K562 (cell line): ENCODE data around the gene PRDX2. TPM values are rescaled to one million over a fixed set of nuclear protein-coding genes. Genes with fewer than 3 reads are reported as not detected.

Source experiments
- ARID2 ChIP-seq: fragments of 450-650 bp; IDR thresholded peaks from 2 replicates; pipeline ENCODE4 v1.6.1; 2017; ENCODE audit warnings: antibody characterized with exemption, mild to moderate bottlenecking
- BDP1 ChIP-seq: IDR thresholded peaks from 3 replicates; pipeline ENCODE4 v1.6.1; 2011; ENCODE audit not compliant: insufficient read length, insufficient read depth
- BHLHE40 ChIP-seq: IDR thresholded peaks from 2 replicates; pipeline ENCODE4 v1.6.1; 2011; ENCODE audit warnings: low read length, improper control_type of control experiment
- CAMTA2 ChIP-seq: fragments of 250-450 bp; sonication (Bioruptor Pico); conservative IDR thresholded peaks from 2 replicates; pipeline ENCODE4 v1.5.1; 2022
- CGGBP1 ChIP-seq: fragments of 250-450 bp; sonication (Bioruptor Pico); IDR thresholded peaks from 2 replicates; pipeline ENCODE4 v1.9.0; 2021; ENCODE audit warnings: mild to moderate bottlenecking
- ETV1 ChIP-seq: fragments of 450-650 bp; conservative IDR thresholded peaks from 2 replicates; pipeline ENCODE4 v1.6.1; 2016; ENCODE audit warnings: missing genetic modification characterization, control low read depth, low read depth, missing compliant biosample characterization
- GTF2A2 ChIP-seq: IDR thresholded peaks from 2 replicates; pipeline ENCODE4 v1.6.1; 2016; ENCODE audit warnings: mild to moderate bottlenecking, missing genetic modification characterization, missing compliant biosample characterization
- MXD1 ChIP-seq: fragments of 250-450 bp; sonication (Bioruptor Pico); IDR thresholded peaks from 2 replicates; pipeline ENCODE4 v1.8.0; 2021; ENCODE audit warnings: borderline replicate concordance, mild to moderate bottlenecking, moderate library complexity; ENCODE audit not compliant: poor library complexity, severe bottlenecking
- NONO ChIP-seq, 2 experiments: fragments of 200-400 bp in 1 of 2; fragments of 450-650 bp in 1 of 2; formaldehyde crosslinking in 1 of 2; IDR thresholded peaks; 2 replicates each; pipeline ENCODE4 v1.6.1; 2017; ENCODE audit warnings: low read depth in 2 of 2, mild to moderate bottlenecking in 2 of 2, moderate library complexity in 2 of 2, low read length in 1 of 2
- PHF20 ChIP-seq: fragments of 450-650 bp; IDR thresholded peaks from 2 replicates; pipeline ENCODE4 v1.6.1; 2018; ENCODE audit not compliant: partially characterized antibody
- RBM25 ChIP-seq: fragments of 200-400 bp; formaldehyde crosslinking; IDR thresholded peaks from 2 replicates; pipeline ENCODE4 v1.6.1; 2018; ENCODE audit warnings: low read length, low read depth, moderate library complexity; ENCODE audit not compliant: severe bottlenecking
- RFX7 ChIP-seq: fragments of 250-450 bp; sonication (Bioruptor Pico); IDR thresholded peaks from 2 replicates; pipeline ENCODE4 v1.5.1; 2021; ENCODE audit warnings: mild to moderate bottlenecking
- RNF2 ChIP-seq: sonication (generic); IDR thresholded peaks from 2 replicates; pipeline ENCODE4 v1.6.1; 2016
- SAFB ChIP-seq: fragments of 200-400 bp; formaldehyde crosslinking; IDR thresholded peaks from 2 replicates; pipeline ENCODE4 v1.6.1; 2017; ENCODE audit warnings: low read depth, low read length, borderline replicate concordance
- SETDB1 ChIP-seq: IDR thresholded peaks from one replicate; pipeline ENCODE4 v1.6.1; 2012; ENCODE audit warnings: low read length, control low read depth, inconsistent platforms
- STAT5B ChIP-seq: fragments of 250-450 bp; sonication (Bioruptor Pico); IDR thresholded peaks from 2 replicates; pipeline ENCODE4 v1.8.0; 2021; ENCODE audit warnings: mild to moderate bottlenecking, inconsistent platforms
- TAL1 ChIP-seq: fragments of 450-650 bp; IDR thresholded peaks from 2 replicates; pipeline ENCODE4 v1.6.1; 2016; ENCODE audit warnings: mild to moderate bottlenecking
- TBL1XR1 ChIP-seq, 2 experiments: IDR thresholded peaks; 2 replicates each; pipeline ENCODE4 v1.6.1; 2012; ENCODE audit warnings: improper control_type of control experiment in 2 of 2, low read length in 2 of 2, mild to moderate bottlenecking in 1 of 2
- WHSC1 ChIP-seq: IDR thresholded peaks from one replicate; pipeline ENCODE4 v1.6.1; 2012; ENCODE audit warnings: low read length, control low read depth, inconsistent platforms
- ZBTB11 ChIP-seq, 3 experiments: fragments of 200-800 bp in 1 of 3; fragments of 250-450 bp in 1 of 3; fragments of 450-650 bp in 1 of 3; sonication (Bioruptor Pico) in 1 of 3; sonication (Bioruptor generic) in 1 of 3; formaldehyde crosslinking in 1 of 3; IDR thresholded peaks; 2 replicates each; pipeline versions ENCODE4 v1.6.1 to v1.8.0; 2016 to 2022; ENCODE audit warnings: mild to moderate bottlenecking in 2 of 3, missing genetic modification characterization in 2 of 3, missing compliant biosample characterization in 1 of 3, moderate library complexity in 1 of 3
- ZBTB26 ChIP-seq: fragments of 450-650 bp; formaldehyde crosslinking; IDR thresholded peaks from 2 replicates; pipeline ENCODE4 v1.4.0; 2022; ENCODE audit warnings: missing genetic modification characterization
- ZNF395 ChIP-seq: fragments of 200-800 bp; sonication (Bioruptor generic); IDR thresholded peaks from 2 replicates; pipeline ENCODE4 v1.6.1; 2017; ENCODE audit warnings: missing genetic modification characterization, missing compliant biosample characterization
- ZNF583 ChIP-seq: fragments of 250-450 bp; sonication (Bioruptor Pico); IDR thresholded peaks from 2 replicates; pipeline ENCODE4 v1.4.0; 2020
- polyA plus RNA-seq, 8 experiments: library from polyadenylated mRNA; depleted of rRNA in 4 of 8; stranded (reverse) in 5 of 8; unstranded in 3 of 8; fragments of >200 nt; fragmentation: Nextera tagmentation in 2 of 8; fragmentation: Illumina TruSeq in 1 of 8; extraction: Ambion mirVana in 2 of 8; extraction: Trizol in 1 of 8; gene quantifications; 2 replicates each; pipeline versions ENCODE4 v1.2.1 to v1.2.3, GENCODE V29; 2011 to 2014; ENCODE audit warnings: inconsistent platforms in 1 of 8, missing spikeins in 1 of 8
- total RNA-seq, 7 experiments: library from RNA; depleted of rRNA in 6 of 7; stranded (reverse); fragments of >200 nt in 6 of 7; fragmentation: Illumina TruSeq in 2 of 7; extraction: Trizol in 2 of 7; gene quantifications; 2 replicates each; pipeline versions ENCODE4 v1.2.1 to v1.2.3, GENCODE V29; 2011 to 2021; ENCODE audit warnings: low replicate concordance in 1 of 7

The PRDX2 gene
- total and polyA plus RNA-seq, 9 of the 15 experiments (the other 6 are each of a cell fraction or from before 2014, with no cell fraction given), result 206 to 1,183 (median 415) TPM

GRCh38 chr19:12784394-12784870 lies 17.2 kb downstream of the PRDX2 start (continued):
- TF ChIP-seq MXD1 (CRISPR knock-in tag), result no peak
- peak in 1 of 3 experiments; percentile 71; a peak in 2 of 6 replicates for TF ChIP-seq ZBTB11 (CRISPR knock-in tag; IDR thresholded peaks at IDR 0.05)
- TF ChIP-seq GTF2A2 (tag), result no peak
- peak; percentile 74 for TF ChIP-seq PHF20
- peak in 1 of 2 experiments; percentile 28; a peak in 1 of 4 replicates for TF ChIP-seq NONO (IDR thresholded peaks at IDR 0.05; ENCODE audit: low read depth in 2 of 2, low read length in 1 of 2)
- TF ChIP-seq ETV1 (tag), result no peak
- TF ChIP-seq SETDB1, result no peak
- peak; percentile 18; the same call in 1 of the 2 replicates for TF ChIP-seq ZNF583 (CRISPR knock-in tag)
- TF ChIP-seq SAFB, result no peak
- TF ChIP-seq RFX7 (CRISPR knock-in tag), result no peak
- no peak for TF ChIP-seq ZNF395
- 0 out of 2 replicates have a peak, but pooled peaks have one; percentile 31 for TF ChIP-seq ZBTB26
- TF ChIP-seq RNF2, result peak; percentile 86
- TF ChIP-seq WHSC1, result no peak
- no peak for TF ChIP-seq RBM25
- no peak for TF ChIP-seq CAMTA2 (CRISPR knock-in tag)
- TF ChIP-seq BDP1, result no peak
- peak; percentile 88 to 91 for TF ChIP-seq TBL1XR1 (IDR thresholded peaks at IDR 0.05; ENCODE audit: low read length in 2 of 2)
- TF ChIP-seq ARID2, result no peak
- no peak for TF ChIP-seq CGGBP1
- TF ChIP-seq BHLHE40, result peak; percentile 91
- TF ChIP-seq TAL1, result peak; percentile 95
- TF ChIP-seq STAT5B (CRISPR knock-in tag), result no peak
